Mesendoderm (in vitro differentiated cells): ENCODE data around the gene SVOPL. TPM values are rescaled to one million over a fixed set of nuclear protein-coding genes. Genes with fewer than 3 reads are reported as not detected.

Experiments used
- small RNA-seq: library from polyadenylated mRNA; stranded (forward); fragments of <200 nt; extraction: miRNeasy Mini kit (QIAGEN cat#:217004); gene quantifications from one replicate; pipeline ENCODE3, GENCODE V24; 2013; ENCODE audit not compliant: insufficient read depth

SVOPL gene

Small RNA genes within 50 kb of the gene (small RNA-seq; reads per million reads assigned to genes)
- not detected for gene RF00561
